Measurements from ENCODE around the gene FXYD3.
"Not testable (repeated sequence)": the region's sequence is repeated elsewhere in the genome, so short reads cannot be mapped to it uniquely, and the experiment has no call there.

FXYD3 gene

GRCh38 chr19:35146746-35147459 is 31.3 kb downstream of the FXYD3 start:
- Histone ChIP-seq H3K27ac (ENCODE audit: poor library complexity, severe bottlenecking) (no peak overlapping the region), H3K4me1 (ENCODE audit: insufficient read depth, poor library complexity, severe bottlenecking) (peaks cover 4% of the 10 kb centered on the region), H3K9me3 (ENCODE audit: severe bottlenecking) (no peaks in the 10 kb centered on the region), H3K27me3 (ENCODE audit: insufficient read depth, poor library complexity, severe bottlenecking) (peaks cover 21% of the 10 kb centered on the region), H3K4me3 (ENCODE audit: severe bottlenecking) (no peak overlapping the region), H3K36me3 (ENCODE audit: low read depth) (no peaks in the 10 kb centered on the region)
- no peak for TF ChIP-seq CTCF (IDR thresholded peaks at IDR 0.05; ENCODE audit: poor library complexity, severe bottlenecking)
- DNase-seq (ENCODE audit: low spot score) (no peak), ATAC-seq (ENCODE audit: low read depth) (no peak)

- Histone ChIP-seq H3K27me3 (ENCODE audit: insufficient read depth, poor library complexity, severe bottlenecking) (no peaks in the 10 kb centered on the region), H3K4me1 (ENCODE audit: insufficient read depth, poor library complexity, severe bottlenecking) (no peaks in the 10 kb centered on the region), H3K27ac (ENCODE audit: poor library complexity, severe bottlenecking) (no peak overlapping the region), H3K9me3 (ENCODE audit: severe bottlenecking) (no peaks in the 10 kb centered on the region), H3K4me3 (ENCODE audit: severe bottlenecking) (no peak overlapping the region), H3K36me3 (ENCODE audit: low read depth) (no peaks in the 10 kb centered on the region)
- ATAC-seq (ENCODE audit: low read depth) (no peak), DNase-seq (ENCODE audit: low spot score) (no peak)
- no peak for TF ChIP-seq CTCF (IDR thresholded peaks at IDR 0.05; ENCODE audit: poor library complexity, severe bottlenecking)
Observed at GRCh38 chr19:35149463-35149862, 33.8 kb downstream of the FXYD3 start.

- ATAC-seq (ENCODE audit: low read depth) (no peak), DNase-seq (ENCODE audit: low spot score) (no peak)
- Histone ChIP-seq H3K4me3 (ENCODE audit: severe bottlenecking) (no peak overlapping the region), H3K9me3 (ENCODE audit: severe bottlenecking) (no peaks in the 10 kb centered on the region), H3K36me3 (ENCODE audit: low read depth) (no peaks in the 10 kb centered on the region), H3K4me1 (ENCODE audit: insufficient read depth, poor library complexity, severe bottlenecking) (no peaks in the 10 kb centered on the region), H3K27ac (ENCODE audit: poor library complexity, severe bottlenecking) (no peak overlapping the region), H3K27me3 (ENCODE audit: insufficient read depth, poor library complexity, severe bottlenecking) (no peaks in the 10 kb centered on the region)
- no peak for TF ChIP-seq CTCF (IDR thresholded peaks at IDR 0.05; ENCODE audit: poor library complexity, severe bottlenecking)
Observed at GRCh38 chr19:35150445-35150844, 34.8 kb downstream of the FXYD3 start.

- no peaks in the 10 kb centered on the region for H3K27me3 ChIP-seq (ENCODE audit: insufficient read depth, poor library complexity, severe bottlenecking)
- H3K4me1 ChIP-seq (ENCODE audit: insufficient read depth, poor library complexity, severe bottlenecking): no peaks in the 10 kb centered on the region
- TF ChIP-seq CTCF (IDR thresholded peaks at IDR 0.05; ENCODE audit: poor library complexity, severe bottlenecking): no peak
- H3K27ac ChIP-seq (ENCODE audit: poor library complexity, severe bottlenecking): no peak overlapping the region
- no peak for ATAC-seq (ENCODE audit: low read depth)
- peaks cover 4% of the 10 kb centered on the region; the same call in 1 of the 2 replicates for H3K36me3 ChIP-seq (ENCODE audit: low read depth)
- no peaks in the 10 kb centered on the region for H3K9me3 ChIP-seq (ENCODE audit: severe bottlenecking)
- no peak overlapping the region for H3K4me3 ChIP-seq (ENCODE audit: severe bottlenecking)
- no peak for DNase-seq (ENCODE audit: low spot score)
Observed at GRCh38 chr19:35151273-35152065, 35.8 kb downstream of the FXYD3 start.

- DNase-seq (ENCODE audit: low spot score); H3K4me1 ChIP-seq (ENCODE audit: insufficient read depth, poor library complexity, severe bottlenecking); H3K27me3 ChIP-seq (ENCODE audit: insufficient read depth, poor library complexity, severe bottlenecking); H3K4me3 ChIP-seq (ENCODE audit: severe bottlenecking); ATAC-seq (ENCODE audit: low read depth); H3K9me3 ChIP-seq (ENCODE audit: severe bottlenecking); H3K27ac ChIP-seq (ENCODE audit: poor library complexity, severe bottlenecking): not testable (repeated sequence)
- H3K36me3 ChIP-seq (ENCODE audit: low read depth): peaks cover 19% of the 10 kb centered on the region
Observed at GRCh38 chr19:35153129-35153522, 37.5 kb downstream of the FXYD3 start.

Data from RWPE2 (cell line).